WERI-Rb-1 (cell line): Measurements from ENCODE around the gene MAP1B.

Source experiments
- DNase-seq: peaks from one replicate; pipeline ENCODE4 v3.0.0-alpha.2; 2020
- H3K27ac ChIP-seq: fragments of 250-450 bp; sonication (Bioruptor Pico); 2 replicates; pipeline ENCODE4 v1.5.1; 2020; ENCODE audit warnings: mild to moderate bottlenecking, moderate library complexity
- H3K27me3 ChIP-seq: fragments of 250-450 bp; sonication (Bioruptor Pico); 2 replicates; pipeline ENCODE4 v1.5.1; 2021; ENCODE audit warnings: mild to moderate bottlenecking, low read depth, moderate library complexity; ENCODE audit not compliant: insufficient read depth, severe bottlenecking
- H3K36me3 ChIP-seq: fragments of 250-450 bp; sonication (Bioruptor Pico); 2 replicates; pipeline ENCODE4 v1.5.1; 2020; ENCODE audit warnings: mild to moderate bottlenecking, moderate library complexity
- H3K4me3 ChIP-seq: 2 replicates; pipeline ENCODE4 v1.5.1; 2011; ENCODE audit warnings: low read depth, mild to moderate bottlenecking, control low read depth, low read length
- H3K9me3 ChIP-seq: fragments of 250-450 bp; sonication (Bioruptor Pico); 2 replicates; pipeline ENCODE4 v1.5.1; 2021; ENCODE audit warnings: mild to moderate bottlenecking, moderate library complexity; ENCODE audit not compliant: severe bottlenecking
- CTCF ChIP-seq: IDR thresholded peaks from 2 replicates; pipeline ENCODE4 v1.5.1; 2011; ENCODE audit warnings: low read depth, mild to moderate bottlenecking, control low read depth, inconsistent platforms, low read length

Gene MAP1B

GRCh38 chr5:72188166-72188565, 80.9 kb downstream of the MAP1B start:
- Histone ChIP-seq H3K4me3 (no peak overlapping the region), H3K27me3 (no peaks in the 10 kb centered on the region), H3K9me3 (no peaks in the 10 kb centered on the region), H3K36me3 (peaks cover 99% of the 10 kb centered on the region), H3K27ac (no peak overlapping the region)
- no peak for TF ChIP-seq CTCF
- no peak for DNase-seq

DNA sequence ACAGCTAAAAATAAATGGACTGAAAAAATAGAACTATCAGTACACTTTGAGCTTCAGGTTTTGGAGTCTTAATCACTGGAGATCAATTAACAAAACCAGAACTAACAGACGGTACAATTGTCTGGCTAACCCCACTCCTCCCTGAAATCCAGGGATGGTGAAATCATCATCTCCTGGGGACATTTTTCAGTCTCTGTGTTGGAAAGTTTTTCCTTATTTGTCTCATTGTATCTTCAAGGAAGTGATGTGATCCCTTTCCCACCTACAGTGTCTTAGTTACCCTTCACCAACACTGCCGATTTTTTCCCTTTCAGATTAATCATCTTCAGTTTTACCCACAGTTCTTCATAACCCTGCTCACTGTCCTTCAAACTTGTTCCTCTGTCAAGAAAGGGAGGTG, 81.9 kb downstream of the MAP1B start:
- Histone ChIP-seq H3K4me3 (no peak overlapping the region), H3K36me3 (peaks cover 100% of the 10 kb centered on the region)
- no peak for TF ChIP-seq CTCF

DNA sequence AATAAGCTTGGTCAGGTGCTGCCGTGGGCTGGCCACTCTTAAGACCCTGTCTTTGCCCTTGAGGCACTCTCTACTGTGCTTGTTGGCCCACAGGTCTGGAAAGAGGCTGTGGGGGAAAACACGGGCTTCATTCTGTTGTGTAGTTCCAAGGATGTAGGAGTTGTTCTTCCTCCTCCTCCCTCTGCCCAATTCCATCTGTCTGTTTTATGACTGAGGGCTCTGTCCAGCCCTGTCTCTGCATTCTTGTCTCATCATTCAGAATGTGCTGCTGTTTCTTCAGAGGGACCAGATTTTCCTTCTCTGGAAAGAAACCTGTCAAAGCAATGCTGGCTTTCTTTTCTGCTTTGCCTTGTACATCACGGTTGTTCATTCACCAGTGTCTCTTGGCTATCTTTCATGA, 84.1 kb downstream of the MAP1B start:
- peaks cover 100% of the 10 kb centered on the region for H3K36me3 ChIP-seq
- TF ChIP-seq CTCF = no peak
- H3K9me3 ChIP-seq = peaks cover 4% of the 10 kb centered on the region
- no peak for DNase-seq
- H3K4me3 ChIP-seq = no peak overlapping the region
- H3K27ac ChIP-seq = no peak overlapping the region
- no peaks in the 10 kb centered on the region for H3K27me3 ChIP-seq

More for the DNA sequence above, 81.9 kb downstream of the MAP1B start:
- DNase-seq = no peak
- Histone ChIP-seq H3K27me3 (no peaks in the 10 kb centered on the region), H3K27ac (no peak overlapping the region), H3K9me3 (no peaks in the 10 kb centered on the region)

DNA sequence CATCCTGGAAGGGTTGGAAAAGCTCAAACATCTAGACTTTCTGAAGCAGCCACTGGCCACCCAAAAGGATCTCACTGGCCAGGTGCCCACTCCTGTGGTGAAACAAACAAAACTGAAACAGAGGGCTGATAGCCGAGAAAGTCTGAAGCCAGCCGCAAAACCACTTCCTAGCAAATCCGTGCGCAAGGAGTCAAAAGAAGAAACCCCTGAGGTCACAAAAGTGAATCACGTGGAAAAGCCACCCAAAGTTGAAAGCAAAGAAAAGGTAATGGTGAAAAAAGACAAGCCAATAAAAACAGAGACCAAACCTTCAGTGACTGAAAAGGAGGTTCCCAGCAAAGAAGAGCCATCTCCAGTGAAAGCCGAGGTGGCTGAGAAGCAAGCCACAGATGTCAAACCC, 87.6 kb downstream of the MAP1B start:
- no peaks in the 10 kb centered on the region for H3K27me3 ChIP-seq
- no peak for TF ChIP-seq CTCF
- DNase-seq = no peak
- H3K4me3 ChIP-seq = no peak overlapping the region
- peaks cover 4% of the 10 kb centered on the region for H3K9me3 ChIP-seq
- no peak overlapping the region; the same call in 1 of the 2 replicates for H3K27ac ChIP-seq
- H3K36me3 ChIP-seq = peaks cover 100% of the 10 kb centered on the region

GRCh38 chr5:72195581-72195980, 88.3 kb downstream of the MAP1B start:
- Histone ChIP-seq H3K36me3 (peaks cover 100% of the 10 kb centered on the region), H3K9me3 (peaks cover 4% of the 10 kb centered on the region), H3K4me3 (no peak overlapping the region), H3K27me3 (no peaks in the 10 kb centered on the region), H3K27ac (no peak overlapping the region)
- no peak for DNase-seq
- no peak for TF ChIP-seq CTCF

DNA sequence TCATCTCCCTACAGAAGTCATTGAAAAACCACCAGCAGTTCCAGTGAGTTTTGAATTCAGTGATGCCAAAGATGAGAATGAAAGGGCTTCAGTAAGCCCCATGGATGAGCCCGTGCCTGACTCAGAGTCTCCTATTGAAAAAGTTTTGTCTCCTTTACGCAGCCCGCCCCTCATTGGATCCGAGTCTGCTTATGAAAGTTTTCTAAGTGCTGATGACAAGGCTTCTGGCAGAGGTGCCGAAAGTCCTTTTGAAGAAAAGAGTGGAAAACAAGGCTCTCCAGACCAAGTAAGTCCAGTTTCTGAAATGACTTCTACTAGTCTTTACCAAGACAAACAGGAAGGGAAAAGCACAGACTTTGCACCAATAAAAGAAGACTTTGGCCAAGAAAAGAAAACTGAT, 90.1 kb downstream of the MAP1B start:
- peaks cover 4% of the 10 kb centered on the region for H3K9me3 ChIP-seq
- no peaks in the 10 kb centered on the region for H3K27me3 ChIP-seq
- H3K36me3 ChIP-seq = peaks cover 98% of the 10 kb centered on the region
- no peak for TF ChIP-seq CTCF
- no peak overlapping the region for H3K4me3 ChIP-seq
- H3K27ac ChIP-seq = no peak overlapping the region
- DNase-seq = no peak
